GM18507 (cell line): ENCODE measurements around the gene CFAP53.
"Not testable (repeated sequence)": the region's sequence is repeated elsewhere in the genome, so short reads cannot be mapped to it uniquely, and the experiment has no call there.

Source experiments
- DNase-seq: peaks from one replicate; pipeline ENCODE4 v3.0.0; 2011; ENCODE audit warnings: low read depth; ENCODE audit not compliant: insufficient read length; ENCODE audit errors: extremely low spot score
- FAIRE-seq: peaks from 2 replicates; lab custom pipeline; 2011; peaks lifted over from hg19 to GRCh38; lab: Jason Lieb, UNC

The CFAP53 gene, protein sequence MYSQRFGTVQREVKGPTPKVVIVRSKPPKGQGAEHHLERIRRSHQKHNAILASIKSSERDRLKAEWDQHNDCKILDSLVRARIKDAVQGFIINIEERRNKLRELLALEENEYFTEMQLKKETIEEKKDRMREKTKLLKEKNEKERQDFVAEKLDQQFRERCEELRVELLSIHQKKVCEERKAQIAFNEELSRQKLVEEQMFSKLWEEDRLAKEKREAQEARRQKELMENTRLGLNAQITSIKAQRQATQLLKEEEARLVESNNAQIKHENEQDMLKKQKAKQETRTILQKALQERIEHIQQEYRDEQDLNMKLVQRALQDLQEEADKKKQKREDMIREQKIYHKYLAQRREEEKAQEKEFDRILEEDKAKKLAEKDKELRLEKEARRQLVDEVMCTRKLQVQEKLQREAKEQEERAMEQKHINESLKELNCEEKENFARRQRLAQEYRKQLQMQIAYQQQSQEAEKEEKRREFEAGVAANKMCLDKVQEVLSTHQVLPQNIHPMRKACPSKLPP

DNA sequence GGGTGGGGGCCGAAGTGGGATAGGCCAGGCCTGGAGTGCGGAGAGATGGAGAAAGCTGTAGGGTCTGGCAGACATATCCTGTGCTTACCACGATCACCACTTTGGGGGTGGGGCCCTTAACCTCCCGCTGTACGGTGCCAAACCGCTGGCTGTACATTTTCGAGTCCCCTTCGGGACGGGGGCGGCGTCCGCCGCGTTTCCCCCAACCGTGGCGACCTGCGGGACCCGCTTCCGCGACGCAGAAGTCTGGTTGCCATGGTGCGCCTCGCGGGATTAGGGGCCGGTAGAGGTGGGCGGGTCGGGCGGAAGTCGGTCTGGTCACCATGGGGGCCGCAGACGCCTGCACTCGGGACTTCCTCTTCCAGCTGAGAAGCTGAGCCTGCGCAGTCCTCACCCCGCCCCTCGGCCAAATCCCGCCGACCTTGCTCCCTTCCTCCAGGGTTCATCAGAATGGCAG lies at the start of gene CFAP53:
TSS of gene CFAP53 (minus strand) at position 248 of the 457 bp plus-strand sequence. CDS start at position 157, 91 bp downstream.
- peak; percentile 88 for DNase-seq

DNA sequence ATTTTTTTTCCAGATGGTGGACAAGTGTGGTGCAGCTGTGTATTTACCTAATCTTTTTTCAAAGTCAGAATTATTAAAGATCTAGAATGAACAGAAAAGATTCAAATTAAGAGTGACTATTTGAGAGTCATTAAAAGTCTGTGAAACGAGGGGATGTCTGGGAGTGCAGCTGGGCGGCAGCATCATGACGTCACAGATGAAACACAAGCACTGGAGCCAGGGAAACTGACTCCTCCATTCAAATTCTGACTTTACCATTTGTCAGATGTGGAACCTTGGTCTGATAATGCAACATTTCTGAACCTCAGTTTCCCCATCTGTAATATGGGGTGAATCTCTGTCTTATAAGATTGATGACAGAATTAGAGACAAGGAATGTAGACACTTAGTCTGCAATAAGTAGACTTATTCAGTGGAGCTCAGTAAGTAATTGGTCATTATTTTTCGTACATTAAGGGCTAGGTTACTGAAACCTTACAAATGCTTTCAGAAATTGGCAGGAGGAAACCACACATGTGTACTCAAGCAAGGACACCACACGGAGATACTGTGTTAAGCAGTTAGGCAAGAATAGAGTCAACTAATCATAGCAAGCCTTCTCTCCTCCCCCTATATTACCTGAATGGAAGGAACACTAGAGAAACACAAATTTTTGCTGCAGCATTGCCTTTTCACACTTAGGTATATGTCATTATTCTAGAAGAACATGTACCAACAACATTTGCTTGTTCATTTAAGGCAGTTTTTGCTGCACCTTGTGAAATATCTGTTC lies 49.0 kb upstream of the CFAP53 start:
- FAIRE-seq (peak; percentile 99), DNase-seq (peak; percentile 50)

More for the DNA sequence above, at the start of gene CFAP53:
- FAIRE-seq, result peak; percentile 96

DNA sequence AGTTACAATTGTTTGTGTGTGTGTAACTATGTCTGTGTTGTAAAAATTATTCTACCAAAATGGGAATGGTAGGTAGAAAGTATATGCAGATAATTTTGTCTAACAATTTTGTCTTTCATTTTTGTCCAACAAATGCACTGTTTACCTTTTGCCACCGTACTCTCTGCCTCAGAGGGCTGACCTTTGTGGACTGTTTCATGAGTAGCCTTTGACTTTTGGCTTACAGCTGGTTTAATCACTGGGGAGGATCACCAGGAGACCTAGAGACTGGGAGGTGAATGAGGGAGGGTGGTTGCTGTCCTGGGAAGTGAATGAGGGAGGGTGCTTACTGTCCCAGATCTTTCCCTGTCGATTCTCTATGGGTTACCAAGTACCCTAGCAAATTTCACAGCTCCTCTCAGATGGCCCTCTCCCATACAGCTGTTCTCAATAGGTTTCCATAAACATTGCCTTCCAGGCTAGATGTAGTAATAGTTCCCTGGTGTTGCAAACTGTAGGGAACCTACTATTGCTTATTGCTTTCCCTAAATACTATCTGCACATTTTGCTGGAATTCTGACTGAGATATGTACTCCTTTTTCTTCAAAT lies 47.7 kb upstream of the CFAP53 start:
- FAIRE-seq, result no peak
- DNase-seq, result no peak

DNA sequence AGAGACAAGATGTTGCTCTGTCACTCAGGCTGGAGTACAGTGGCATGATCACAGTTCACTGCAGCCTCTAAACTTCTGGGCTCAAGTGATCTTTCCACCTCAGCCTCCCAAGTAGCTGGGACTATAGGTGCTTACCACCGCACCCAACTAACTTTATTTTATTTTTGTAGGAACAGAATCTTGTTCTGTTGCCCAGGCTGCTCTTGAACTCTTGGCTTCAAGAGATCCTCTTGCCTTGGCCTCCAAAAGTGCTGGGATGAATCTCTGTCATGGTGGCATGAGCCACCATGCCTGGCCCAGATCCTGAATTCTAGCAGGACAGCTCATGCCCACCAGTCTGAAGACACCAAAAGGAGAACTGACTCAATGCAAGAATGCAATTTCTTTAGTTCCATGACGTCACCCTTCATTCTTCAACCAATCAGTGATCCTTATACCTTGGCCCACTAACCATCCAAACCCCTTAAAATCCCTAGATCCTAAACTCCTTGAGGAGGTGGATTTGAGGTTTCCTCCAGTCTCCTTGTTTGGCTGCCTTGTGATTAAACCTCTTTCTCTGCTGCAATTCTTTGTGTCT lies 46.8 kb upstream of the CFAP53 start:
- FAIRE-seq (no peak), DNase-seq (no peak)

- FAIRE-seq (peak; percentile 99), DNase-seq (no peak)
These were observed 46.2 kb upstream of the CFAP53 start for GRCh38 chr18:50312296-50313030.

- FAIRE-seq, result peak; percentile 60
These were observed 45.4 kb upstream of the CFAP53 start for GRCh38 chr18:50311650-50312049.

DNA sequence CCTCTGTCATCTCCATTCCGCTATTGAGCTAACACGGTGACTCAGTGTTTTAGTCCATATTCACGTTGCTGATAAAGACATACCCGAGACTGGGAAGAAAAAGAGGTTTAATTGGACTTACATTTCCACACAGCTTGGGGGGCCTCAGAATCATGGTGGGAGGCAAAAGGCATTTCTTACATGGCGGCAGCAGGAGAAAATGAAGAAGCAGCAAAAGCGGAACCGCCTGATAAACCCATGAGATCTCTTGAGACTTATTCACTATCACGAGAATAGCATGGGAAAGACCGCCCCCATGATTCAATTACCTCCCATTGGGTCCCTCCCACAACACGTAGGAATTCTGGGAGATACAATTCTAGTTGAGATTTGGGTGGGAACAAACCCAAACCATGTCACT lies 43.8 kb upstream of the CFAP53 start:
- DNase-seq (no peak), FAIRE-seq (peak; percentile 21)

More at GRCh38 chr18:50311650-50312049, 45.4 kb upstream of the CFAP53 start:
- no peak for DNase-seq

- not testable (repeated sequence) for DNase-seq
- FAIRE-seq, result peak; percentile 15
These were observed 42.6 kb upstream of the CFAP53 start for GRCh38 chr18:50308851-50309250.

DNA sequence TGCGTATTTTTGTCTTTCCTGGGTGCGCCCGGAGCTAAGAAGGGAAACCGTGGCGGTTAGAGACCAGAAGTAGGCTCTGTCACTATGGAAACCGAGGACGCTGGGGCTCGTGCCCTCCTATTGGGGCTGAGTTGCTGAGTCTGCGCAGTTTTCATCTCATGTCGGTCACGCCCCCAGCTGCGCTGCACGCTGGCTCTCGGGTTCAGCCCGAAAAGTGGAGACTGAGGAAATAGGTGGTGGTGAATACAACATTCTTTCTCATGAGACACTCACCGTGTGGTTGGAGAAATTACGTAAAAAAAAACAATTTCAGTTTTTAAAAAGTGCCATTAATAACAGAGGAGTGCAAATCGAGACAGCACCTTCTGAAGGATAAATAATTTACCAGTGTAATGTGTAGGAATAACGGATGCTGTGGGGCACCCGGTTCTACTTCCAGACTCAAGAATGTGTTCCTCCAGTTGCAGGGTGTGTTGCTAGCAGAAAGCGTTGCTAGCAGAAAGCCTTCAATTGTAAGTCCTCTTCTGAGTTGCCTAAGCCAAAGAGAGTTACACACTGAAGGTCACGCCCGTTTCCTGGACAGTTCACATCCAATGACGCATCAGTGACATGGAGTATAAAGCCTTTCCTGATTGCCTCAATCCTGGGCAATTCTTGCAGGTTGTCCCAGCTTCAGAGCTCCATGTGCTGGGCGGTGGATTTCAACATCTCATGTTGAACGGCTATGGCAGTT lies 41.6 kb upstream of the CFAP53 start:
- FAIRE-seq (peak; percentile 98), DNase-seq (peak; percentile 81)

GRCh38 chr18:50307400-50307737 lies 41.1 kb upstream of the CFAP53 start:
- no peak for DNase-seq
- no peak for FAIRE-seq

DNA sequence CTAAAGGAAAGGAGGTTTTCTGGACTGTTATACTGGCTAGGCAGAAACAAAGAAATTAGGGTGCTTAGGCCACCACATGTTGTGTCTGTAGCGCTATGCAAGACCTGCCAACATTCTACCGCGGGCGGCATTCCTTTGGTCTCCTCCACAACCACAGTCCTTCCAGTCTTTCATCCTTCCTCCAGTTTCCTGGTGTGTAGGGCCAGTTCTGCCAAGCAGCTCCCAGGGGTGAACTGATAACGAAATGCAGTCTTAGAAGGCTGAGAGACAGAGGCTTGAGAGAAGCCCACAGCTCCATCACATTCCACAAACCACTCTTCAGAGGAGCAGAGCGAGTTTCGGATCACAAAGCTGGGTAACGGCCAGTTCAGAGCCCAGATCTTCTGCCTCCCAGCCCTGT lies 40.6 kb upstream of the CFAP53 start:
- DNase-seq, result no peak
- peak; percentile 33 for FAIRE-seq

GRCh38 chr18:50301074-50301473 lies 34.8 kb upstream of the CFAP53 start:
- DNase-seq, result no peak
- no peak for FAIRE-seq

DNA sequence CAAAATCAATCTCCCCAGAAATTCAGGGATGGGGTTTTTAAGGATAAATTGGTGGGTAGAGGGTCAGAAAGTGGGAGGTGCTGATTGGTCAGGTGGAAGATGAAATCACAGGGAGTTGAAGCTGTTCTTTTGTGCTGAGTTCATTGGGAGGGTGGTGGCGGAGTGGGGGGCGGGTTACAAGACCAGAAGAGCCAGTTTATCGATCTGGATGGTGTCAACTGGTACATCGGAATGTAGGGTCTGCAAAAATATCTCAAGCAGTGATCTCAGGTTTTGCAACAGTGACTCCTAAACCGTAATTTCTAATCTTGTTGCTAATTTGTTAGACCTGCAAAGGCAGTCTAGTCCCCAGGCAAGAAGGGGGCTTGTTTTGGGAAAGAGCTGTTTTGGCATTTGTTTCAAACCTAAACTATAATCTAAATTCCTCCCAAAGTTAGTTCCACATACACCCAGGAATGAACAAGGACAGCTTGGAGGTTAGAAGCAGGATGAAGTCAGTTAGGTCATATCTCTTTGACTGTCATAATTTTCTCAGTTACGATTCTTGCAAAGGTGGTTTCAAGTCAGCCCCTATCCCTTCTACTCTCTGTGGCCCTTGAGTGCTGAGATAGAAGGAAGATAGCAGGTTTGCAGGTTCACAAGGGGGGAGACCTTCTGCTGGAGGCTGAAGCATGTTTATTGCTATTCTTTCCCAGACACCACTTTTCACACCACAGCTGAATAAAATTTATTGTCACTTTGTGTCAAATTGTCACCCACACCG lies 33.5 kb upstream of the CFAP53 start:
- DNase-seq, result no peak
- FAIRE-seq, result no peak

DNA sequence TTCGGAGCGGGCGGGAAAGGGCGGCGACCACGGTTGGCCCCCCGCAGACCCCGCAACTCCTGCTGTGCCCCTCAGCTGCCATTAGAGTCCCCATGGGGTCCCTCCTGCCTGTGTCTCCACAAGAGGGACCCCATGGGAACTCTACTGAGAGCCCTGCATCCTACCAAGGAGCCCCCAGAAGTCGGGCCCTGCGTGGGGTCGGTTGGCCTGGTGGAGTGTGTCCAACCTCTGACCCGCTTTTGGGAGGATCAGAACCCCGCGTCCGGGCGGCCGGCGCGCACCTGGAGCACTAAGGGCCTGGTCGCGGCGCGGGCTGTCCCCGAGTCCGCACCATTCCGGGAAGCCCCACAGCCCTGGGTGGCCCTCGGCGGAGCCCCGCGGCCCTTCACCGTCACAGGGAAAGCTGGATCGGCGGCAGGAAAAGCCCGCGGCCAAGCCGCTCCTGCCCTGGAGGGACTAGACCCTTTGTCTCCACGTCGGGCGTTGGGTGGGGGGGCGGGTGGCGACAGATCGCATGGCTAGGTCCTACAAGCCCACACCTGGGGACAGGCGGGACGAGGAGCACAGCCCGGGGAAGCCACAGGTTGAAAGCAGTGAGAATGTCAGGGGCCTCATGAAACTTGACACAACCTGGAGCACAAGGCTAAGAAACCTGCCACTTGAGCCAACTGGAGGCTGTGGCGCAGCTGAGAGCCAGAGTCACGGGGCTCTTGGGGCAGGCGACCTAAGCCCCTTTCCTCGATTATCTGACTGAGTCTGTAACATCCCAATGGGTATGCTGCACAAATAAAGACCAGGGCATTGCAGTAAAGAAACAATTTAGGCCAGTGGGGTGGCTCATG lies 32.4 kb upstream of the CFAP53 start:
- FAIRE-seq, result no peak
- no peak for DNase-seq

DNA sequence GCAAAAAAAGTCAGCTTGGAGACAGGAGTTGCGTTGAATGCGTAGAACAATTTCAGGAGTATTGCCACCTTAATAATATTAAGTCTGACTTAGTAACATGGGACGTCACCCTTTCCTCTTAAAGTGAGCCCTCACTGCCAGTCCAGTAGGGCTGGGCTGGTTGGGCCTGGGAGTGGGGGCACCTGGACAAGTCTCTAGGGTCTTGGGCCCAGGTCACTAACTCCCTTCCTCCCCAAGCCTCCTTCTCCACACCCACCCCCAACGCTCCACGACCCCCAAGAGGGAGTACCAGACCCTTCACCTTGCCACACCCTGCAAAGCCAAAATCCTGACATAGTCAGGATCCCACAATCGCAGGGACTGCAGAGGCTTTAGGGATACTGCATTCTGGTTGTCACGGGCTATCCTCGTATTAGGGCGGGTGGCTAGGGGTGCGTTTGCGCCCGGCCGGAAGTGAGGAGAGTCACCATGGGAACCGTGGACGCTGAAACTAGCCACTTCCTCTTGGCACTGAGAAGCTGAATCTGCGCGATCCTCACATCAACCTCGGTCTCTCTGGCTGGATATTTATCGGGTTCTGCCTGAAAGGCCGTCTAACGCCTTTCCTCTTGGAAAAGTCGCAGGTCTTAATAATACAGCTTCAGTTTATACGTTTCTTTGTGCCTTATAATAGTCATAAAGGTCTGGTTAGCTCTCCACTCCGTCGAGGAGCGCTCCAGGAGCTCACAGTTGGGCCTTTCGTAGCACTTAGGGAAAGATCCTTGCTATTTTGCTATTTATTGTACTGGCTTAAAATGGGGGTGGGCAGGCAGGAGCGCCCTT lies 31.5 kb upstream of the CFAP53 start:
- FAIRE-seq, result peak; percentile 98
- DNase-seq, result peak; percentile 68

- FAIRE-seq (no peak), DNase-seq (no peak)
These were observed 26.7 kb upstream of the CFAP53 start for GRCh38 chr18:50293039-50293438.
